Astrocyte (in vitro differentiated cells and primary cell): ENCODE measurements around the gene BARX2. TPM values are rescaled to one million over a fixed set of nuclear protein-coding genes. Genes with fewer than 3 reads are reported as not detected.
A peak's percentile ranks its signal among the peaks of the same experiment; 100 is the strongest.

Experiments used
- DNase-seq: peaks from one replicate; pipeline ENCODE4 v3.0.0-alpha.2; 2010; ENCODE audit warnings: low read depth
- FAIRE-seq: peaks from 2 replicates; lab custom pipeline; 2011; peaks lifted over from hg19 to GRCh38; lab: Jason Lieb, UNC
- H2AFZ ChIP-seq: 2 replicates; pipeline ENCODE4 v1.6.0; 2012; ENCODE audit warnings: low read depth, low read length, inconsistent platforms
- H3K27ac ChIP-seq: 2 replicates; pipeline ENCODE4 v1.5.1; 2011; ENCODE audit warnings: low read depth, low read length, inconsistent platforms
- H3K27me3 ChIP-seq: 2 replicates; pipeline ENCODE4 v1.6.0; 2011; ENCODE audit warnings: low read length, inconsistent platforms; ENCODE audit not compliant: insufficient read depth
- H3K36me3 ChIP-seq: 2 replicates; pipeline ENCODE4 v1.5.1; 2011; ENCODE audit warnings: low read length, inconsistent platforms; ENCODE audit not compliant: insufficient read depth
- H3K4me1 ChIP-seq: 2 replicates; pipeline ENCODE4 v1.5.1; 2011; ENCODE audit warnings: low read length, inconsistent platforms; ENCODE audit not compliant: insufficient read depth
- H3K4me2 ChIP-seq: 2 replicates; pipeline ENCODE4 v1.6.0; 2012; ENCODE audit warnings: low read length, inconsistent platforms
- H3K4me3 ChIP-seq: 2 replicates; pipeline ENCODE4 v1.5.1; 2011; ENCODE audit warnings: low read depth, mild to moderate bottlenecking, low read length, inconsistent platforms; ENCODE audit not compliant: insufficient read depth
- H3K79me2 ChIP-seq: 2 replicates; pipeline ENCODE4 v1.6.0; 2012; ENCODE audit warnings: mild to moderate bottlenecking, low read length, inconsistent platforms; ENCODE audit not compliant: insufficient read depth
- H3K9ac ChIP-seq: 2 replicates; pipeline ENCODE4 v1.6.0; 2012; ENCODE audit warnings: mild to moderate bottlenecking, low read length, inconsistent platforms
- H3K9me3 ChIP-seq: 2 replicates; pipeline ENCODE4 v1.5.1; 2012; ENCODE audit warnings: low read depth, mild to moderate bottlenecking, low read length, inconsistent platforms; ENCODE audit not compliant: insufficient read depth
- H4K20me1 ChIP-seq: 2 replicates; pipeline ENCODE4 v1.6.0; 2012; ENCODE audit warnings: low read length, inconsistent platforms; ENCODE audit not compliant: insufficient read depth
- H3K27ac Mint-ChIP-seq: one replicate; pipeline ENCODE4 v1.8.0; 2021; ENCODE audit warnings: mild to moderate bottlenecking, mixed read lengths; ENCODE audit not compliant: unreplicated experiment
- H3K27me3 Mint-ChIP-seq: one replicate; pipeline ENCODE4 v1.8.0; 2021; ENCODE audit warnings: low read depth, mixed read lengths; ENCODE audit not compliant: unreplicated experiment
- H3K36me3 Mint-ChIP-seq: one replicate; pipeline ENCODE4 v1.8.0; 2021; ENCODE audit warnings: low read depth, mixed read lengths; ENCODE audit not compliant: unreplicated experiment
- H3K4me1 Mint-ChIP-seq: one replicate; pipeline ENCODE4 v1.8.0; 2021; ENCODE audit warnings: low read depth, mixed read lengths; ENCODE audit not compliant: unreplicated experiment
- H3K4me3 Mint-ChIP-seq: one replicate; pipeline ENCODE4 v1.8.0; 2021; ENCODE audit warnings: mild to moderate bottlenecking, moderate library complexity, mixed read lengths; ENCODE audit not compliant: unreplicated experiment
- H3K9me3 Mint-ChIP-seq: one replicate; pipeline ENCODE4 v1.8.0; 2021; ENCODE audit warnings: mild to moderate bottlenecking, mixed read lengths; ENCODE audit not compliant: unreplicated experiment
- CTCF ChIP-seq: IDR thresholded peaks from 2 replicates; pipeline ENCODE4 v1.5.1; 2011; ENCODE audit warnings: low read depth, mild to moderate bottlenecking, inconsistent platforms, low read length, moderate library complexity; ENCODE audit not compliant: insufficient read depth
- EZH2 ChIP-seq: IDR thresholded peaks from 2 replicates; pipeline ENCODE4 v1.6.1; 2012; ENCODE audit warnings: mild to moderate bottlenecking, low read length, inconsistent platforms; ENCODE audit not compliant: insufficient read depth
- total RNA-seq: library from RNA; stranded (reverse); gene quantifications from 2 replicates; pipeline ENCODE4 v1.2.1, GENCODE V29; 2021

Gene BARX2
- total RNA-seq, 1 donor from 2014 or later, result not detected

GRCh38 chr11:129370715-129371114 is 4.9 kb upstream of the BARX2 start:
- Histone ChIP-seq H3K27me3 (peaks cover 96% of the 10 kb centered on the region), H3K9me3 (no peaks in the 10 kb centered on the region), H3K9ac (no peak overlapping the region), H2AFZ (no peak overlapping the region), H3K36me3 (no peaks in the 10 kb centered on the region), H3K4me1 (peaks cover 7% of the 10 kb centered on the region), H3K4me2 (no peak overlapping the region), H4K20me1 (peaks cover 8% of the 10 kb centered on the region), H3K27ac (no peak overlapping the region), H3K4me3 (no peak overlapping the region), H3K79me2 (no peaks in the 10 kb centered on the region)
- DNase-seq (no peak), FAIRE-seq (no peak)
- H3K4me1 Mint-ChIP-seq, result peaks cover 6% of the 10 kb centered on the region
- TF ChIP-seq CTCF (no peak), EZH2 (no peak)
- H3K9me3 Mint-ChIP-seq, result no peaks in the 10 kb centered on the region
- H3K27me3 Mint-ChIP-seq, result peaks cover 67% of the 10 kb centered on the region
- H3K4me3 Mint-ChIP-seq, result no peak overlapping the region
- H3K36me3 Mint-ChIP-seq, result no peaks in the 10 kb centered on the region
- no peak overlapping the region for H3K27ac Mint-ChIP-seq

- peak overlapping the region; percentile 3 for H2AFZ ChIP-seq
- DNase-seq, result no peak
- H4K20me1 ChIP-seq, result peaks cover 8% of the 10 kb centered on the region
- H3K4me2 ChIP-seq, result peak overlapping the region; percentile 75
- no peaks in the 10 kb centered on the region for H3K79me2 ChIP-seq
- Mint-ChIP-seq H3K9me3 (no peaks in the 10 kb centered on the region), H3K27me3 (peaks cover 82% of the 10 kb centered on the region), H3K27ac (no peak overlapping the region), H3K36me3 (no peaks in the 10 kb centered on the region), H3K4me1 (peaks cover 4% of the 10 kb centered on the region), H3K4me3 (no peak overlapping the region)
- no peaks in the 10 kb centered on the region for H3K36me3 ChIP-seq
- H3K27me3 ChIP-seq, result peaks cover 93% of the 10 kb centered on the region
- no peak overlapping the region for H3K9ac ChIP-seq
- H3K27ac ChIP-seq, result no peak overlapping the region
- peak overlapping the region; percentile 38 for H3K4me3 ChIP-seq
- peaks cover 7% of the 10 kb centered on the region for H3K4me1 ChIP-seq
- TF ChIP-seq CTCF (no peak), EZH2 (peak; percentile 99)
- FAIRE-seq, result no peak
- H3K9me3 ChIP-seq, result no peaks in the 10 kb centered on the region
Measured at GRCh38 chr11:129372609-129373488, 2.8 kb upstream of the BARX2 start.

GRCh38 chr11:129373489-129373953 is 2.1 kb upstream of the BARX2 start:
- FAIRE-seq (no peak), DNase-seq (no peak)
- Histone ChIP-seq H4K20me1 (peaks cover 8% of the 10 kb centered on the region), H2AFZ (peak overlapping the region; percentile 3), H3K36me3 (no peaks in the 10 kb centered on the region), H3K9ac (no peak overlapping the region), H3K27me3 (peaks cover 90% of the 10 kb centered on the region), H3K9me3 (no peaks in the 10 kb centered on the region), H3K4me3 (peak overlapping the region; percentile 38), H3K79me2 (no peaks in the 10 kb centered on the region), H3K4me1 (peaks cover 7% of the 10 kb centered on the region), H3K27ac (no peak overlapping the region), H3K4me2 (peak overlapping the region; percentile 75)
- H3K4me3 Mint-ChIP-seq, result no peak overlapping the region
- no peaks in the 10 kb centered on the region for H3K36me3 Mint-ChIP-seq
- no peak overlapping the region for H3K27ac Mint-ChIP-seq
- H3K27me3 Mint-ChIP-seq, result peaks cover 79% of the 10 kb centered on the region
- H3K4me1 Mint-ChIP-seq, result peaks cover 4% of the 10 kb centered on the region
- no peaks in the 10 kb centered on the region for H3K9me3 Mint-ChIP-seq
- no peak for TF ChIP-seq CTCF
- TF ChIP-seq EZH2, result no peak
